SK-N-SH (cell line): ENCODE measurements around the gene EYA2. TPM values are rescaled to one million over a fixed set of nuclear protein-coding genes. Genes with fewer than 3 reads are reported as not detected.

ENCODE experiments used
- CTCF ChIA-PET: fragments of 300-600, 350-600 bp; formaldehyde crosslinking; extraction: SDS; loops from one replicate; lab custom pipeline; 2021; lab: Yijun Ruan, JAX
- POLR2A ChIA-PET: fragments of 350-600 bp; sonication (Branson Sonifier 250); formaldehyde crosslinking; extraction: SDS; loops from one replicate; lab custom pipeline; 2020; ENCODE audit warnings: antibody characterized with exemption, inconsistent platforms; lab: Yijun Ruan, JAX
- DNase-seq: peaks from one replicate; pipeline ENCODE4 v3.0.0; 2012
- H2AFZ ChIP-seq: fragments of 200-600 bp; sonication (generic); 2 replicates; pipeline ENCODE4 v1.8.1; 2016; ENCODE audit warnings: antibody characterized with exemption, mild to moderate bottlenecking, low read depth
- H3F3A ChIP-seq: fragments of 200-600 bp; sonication (generic); replicated peaks from 2 replicates; pipeline ENCODE3; 2016; ENCODE audit warnings: antibody characterized with exemption, mild to moderate bottlenecking; ENCODE audit not compliant: insufficient read depth
- H3K27ac ChIP-seq, 2 experiments: fragments of 200-500 bp in 1 of 2; fragments of 200-600 bp in 1 of 2; sonication (Bioruptor generic) in 1 of 2; sonication (generic), shearing (Covaris generic) in 1 of 2; 2 replicates each; pipeline versions ENCODE4 v1.5.1 to v1.6.1; 2014 to 2016; ENCODE audit warnings: low read depth in 2 of 2, inconsistent platforms in 1 of 2, low read length in 1 of 2, mild to moderate bottlenecking in 1 of 2, mixed read lengths in 1 of 2
- H3K27me3 ChIP-seq: fragments of 200-600 bp; sonication (generic), shearing (Covaris generic); 2 replicates; pipeline ENCODE4 v1.6.1; 2016; ENCODE audit warnings: mixed run types; ENCODE audit not compliant: insufficient read depth
- H3K36me3 ChIP-seq, 2 experiments: fragments of 200-500 bp in 1 of 2; fragments of 200-600 bp in 1 of 2; sonication (Bioruptor generic) in 1 of 2; sonication (generic) in 1 of 2; replicated peaks in 1 of 2; 2 replicates each; pipeline versions ENCODE3 to v1.5.1; 2014 to 2016; ENCODE audit warnings: low read length in 1 of 2, mild to moderate bottlenecking in 1 of 2; ENCODE audit not compliant: insufficient read depth in 2 of 2, control insufficient read depth in 1 of 2
- H3K4me1 ChIP-seq, 2 experiments: fragments of 200-500 bp in 1 of 2; fragments of 200-600 bp in 1 of 2; sonication (Bioruptor generic) in 1 of 2; sonication (generic), shearing (Covaris generic) in 1 of 2; 2 replicates each; pipeline versions ENCODE4 v1.5.1 to v1.6.1; 2014 to 2016; ENCODE audit warnings: low read depth in 1 of 2, low read length in 1 of 2, mixed run types in 1 of 2; ENCODE audit not compliant: insufficient read depth in 2 of 2, control insufficient read depth in 1 of 2
- H3K4me2 ChIP-seq: fragments of 200-600 bp; sonication (generic), shearing (Covaris generic); 2 replicates; pipeline ENCODE4 v1.6.1; 2017; ENCODE audit warnings: mixed run types
- H3K4me3 ChIP-seq, 2 experiments: fragments of 200-500 bp in 1 of 2; fragments of 200-600 bp in 1 of 2; sonication (Bioruptor generic) in 1 of 2; sonication (generic), shearing (Covaris generic) in 1 of 2; 2 replicates each; pipeline versions ENCODE4 v1.5.1 to v1.8.1; 2014 to 2016; ENCODE audit warnings: low read depth in 2 of 2, inconsistent platforms in 1 of 2, low read length in 1 of 2, mild to moderate bottlenecking in 1 of 2, mixed read lengths in 1 of 2, moderate library complexity in 1 of 2
- H3K79me2 ChIP-seq: fragments of 200-600 bp; sonication (generic); 2 replicates; pipeline ENCODE4 v1.8.1; 2017; ENCODE audit warnings: mild to moderate bottlenecking; ENCODE audit not compliant: insufficient read depth
- H3K9ac ChIP-seq: fragments of 200-600 bp; sonication (generic); 2 replicates; pipeline ENCODE4 v1.6.1; 2017; ENCODE audit warnings: mixed run types
- H3K9me2 ChIP-seq: fragments of 200-600 bp; sonication (generic); 2 replicates; pipeline ENCODE4 v1.6.1; 2017; ENCODE audit warnings: mixed run types
- H3K9me3 ChIP-seq: fragments of 200-600 bp; sonication (generic); 2 replicates; pipeline ENCODE4 v1.6.1; 2017; ENCODE audit warnings: mixed run types, mild to moderate bottlenecking, moderate library complexity
- H4K20me1 ChIP-seq: fragments of 200-600 bp; sonication (generic); 2 replicates; pipeline ENCODE4 v1.6.1; 2017; ENCODE audit warnings: mild to moderate bottlenecking, mixed run types; ENCODE audit not compliant: insufficient read depth
- CHD2 ChIP-seq: fragments of 150-350 bp; IDR thresholded peaks from 2 replicates; pipeline ENCODE4 v1.6.1; 2018; ENCODE audit warnings: low read length; ENCODE audit not compliant: partially characterized antibody
- EP300 ChIP-seq, 2 experiments: IDR thresholded peaks; 2 replicates each; pipeline versions ENCODE4 v1.4.0 to v1.6.1; 2012; ENCODE audit warnings: borderline replicate concordance in 1 of 2, low read depth in 1 of 2, low read length in 1 of 2
- EZH2phosphoT487 ChIP-seq: fragments of 200-600 bp; sonication (generic); IDR thresholded peaks from 2 replicates; pipeline ENCODE4 v1.6.1; 2017; ENCODE audit warnings: low read depth, mixed run types, mild to moderate bottlenecking, antibody characterized with exemption, moderate library complexity, borderline replicate concordance
- FOSL2 ChIP-seq: IDR thresholded peaks from 2 replicates; pipeline ENCODE4 v1.4.0; 2012; ENCODE audit warnings: low read depth, mild to moderate bottlenecking, moderate library complexity, borderline replicate concordance
- FOXJ3 ChIP-seq: sonication (generic); formaldehyde crosslinking; IDR thresholded peaks from 2 replicates; pipeline ENCODE4 v1.5.1; 2020; ENCODE audit warnings: mild to moderate bottlenecking, missing genetic modification reagents
- FOXM1 ChIP-seq: IDR thresholded peaks from 2 replicates; pipeline ENCODE4 v1.4.0; 2012; ENCODE audit warnings: low read depth, mild to moderate bottlenecking
- GABPA ChIP-seq: IDR thresholded peaks from 2 replicates; pipeline ENCODE4 v1.4.0; 2012; ENCODE audit warnings: low read depth, mild to moderate bottlenecking
- GATA2 ChIP-seq: sonication (generic); formaldehyde crosslinking; IDR thresholded peaks from 2 replicates; pipeline ENCODE4 v1.5.0; 2020; ENCODE audit warnings: mild to moderate bottlenecking, missing genetic modification reagents
- JUND ChIP-seq: IDR thresholded peaks from 2 replicates; pipeline ENCODE4 v1.4.0; 2012
- MEF2A ChIP-seq: IDR thresholded peaks from 2 replicates; pipeline ENCODE4 v1.4.0; 2012; ENCODE audit warnings: low read depth, borderline replicate concordance
- MXI1 ChIP-seq: IDR thresholded peaks from 2 replicates; pipeline ENCODE4 v1.6.1; 2012; ENCODE audit warnings: mild to moderate bottlenecking, low read depth, low read length, improper control_type of control experiment
- POLR2AphosphoS5 ChIP-seq: IDR thresholded peaks from 2 replicates; pipeline ENCODE4 v1.6.1; 2012; ENCODE audit warnings: low read depth, low read length
- RAD21 ChIP-seq: IDR thresholded peaks from 2 replicates; pipeline ENCODE4 v1.6.1; 2012; ENCODE audit warnings: mild to moderate bottlenecking, low read length
- RCOR1 ChIP-seq: fragments of 150-350 bp; IDR thresholded peaks from 2 replicates; pipeline ENCODE4 v1.6.1; 2017; ENCODE audit warnings: antibody characterized with exemption, low read length
- REST ChIP-seq: IDR thresholded peaks from 2 replicates; pipeline ENCODE4 v1.6.1; 2012; ENCODE audit warnings: mild to moderate bottlenecking, low read depth, low read length, moderate library complexity
- RFX5 ChIP-seq: IDR thresholded peaks from 2 replicates; pipeline ENCODE4 v1.6.1; 2012; ENCODE audit warnings: mild to moderate bottlenecking, improper control_type of control experiment, low read length
- RXRA ChIP-seq: IDR thresholded peaks from 2 replicates; pipeline ENCODE4 v1.4.0; 2012; ENCODE audit warnings: low read depth, mild to moderate bottlenecking, borderline replicate concordance
- TCF12 ChIP-seq: IDR thresholded peaks from 2 replicates; pipeline ENCODE4 v1.4.0; 2012
- TEAD4 ChIP-seq: IDR thresholded peaks from 2 replicates; pipeline ENCODE4 v1.4.0; 2012; ENCODE audit warnings: mild to moderate bottlenecking, borderline replicate concordance; ENCODE audit not compliant: insufficient read depth
- YY1 ChIP-seq: IDR thresholded peaks from 2 replicates; pipeline ENCODE4 v1.4.0; 2012; ENCODE audit warnings: low read depth, mild to moderate bottlenecking
- WGBS: methylation state at CpG from one replicate; pipeline ENCODE4 v1.1.6; 2017; ENCODE audit warnings: low lambda C conversion rate; 5-methylcytosine and 5-hydroxymethylcytosine counted together
- polyA plus RNA-seq, 3 experiments: library from polyadenylated mRNA; depleted of rRNA; stranded (reverse); fragments of >200 nt; gene quantifications; 2 replicates each; pipeline ENCODE4 v1.2.3, GENCODE V29; 2012
- TF ChIP-seq, protein P1 (sequence below): IDR thresholded peaks from 2 replicates; pipeline ENCODE4 v1.4.0; 2012; ENCODE audit warnings: low read depth
- TF ChIP-seq, protein P2 (sequence below): IDR thresholded peaks from 2 replicates; pipeline ENCODE4 v1.4.0; 2012; ENCODE audit warnings: low read depth, borderline replicate concordance
- TF ChIP-seq, protein P3 (sequence below): IDR thresholded peaks from 2 replicates; pipeline ENCODE4; 2012

The EYA2 gene
- polyA plus RNA-seq, 1 of the 3 experiments (the other 2 are of a cell fraction), result 0.05 TPM

- WGBS, result 32% methylated on average over 4 of the region's 4 CpGs
- H3K79me2 ChIP-seq, result no peaks in the 10 kb centered on the region
- no peak overlapping the region for H3K9ac ChIP-seq
- no peaks in the 10 kb centered on the region for H3K9me2 ChIP-seq
- no peaks in the 10 kb centered on the region for H3K36me3 ChIP-seq
- no peaks in the 10 kb centered on the region for H3K9me3 ChIP-seq
- no peaks in the 10 kb centered on the region for H4K20me1 ChIP-seq
- no peak for DNase-seq
- no peak overlapping the region for H3K4me3 ChIP-seq
- POLR2A ChIA-PET, result no interaction called here
- no peaks in the 10 kb centered on the region for H3F3A ChIP-seq
- no peak overlapping the region for H3K27ac ChIP-seq
- no peak overlapping the region for H2AFZ ChIP-seq
- H3K4me2 ChIP-seq, result no peak overlapping the region
- H3K27me3 ChIP-seq, result no peaks in the 10 kb centered on the region; the same call in 1 of the 2 replicates
- H3K4me1 ChIP-seq, result peaks cover 0 to 4% of the 10 kb centered on the region in 2 experiments; a peak in 1 of 4 replicates
- CTCF ChIA-PET, result no interaction called here
- TF ChIP-seq, protein P1, sequence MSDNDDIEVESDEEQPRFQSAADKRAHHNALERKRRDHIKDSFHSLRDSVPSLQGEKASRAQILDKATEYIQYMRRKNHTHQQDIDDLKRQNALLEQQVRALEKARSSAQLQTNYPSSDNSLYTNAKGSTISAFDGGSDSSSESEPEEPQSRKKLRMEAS, result no peak
- TF ChIP-seq, protein P2, sequence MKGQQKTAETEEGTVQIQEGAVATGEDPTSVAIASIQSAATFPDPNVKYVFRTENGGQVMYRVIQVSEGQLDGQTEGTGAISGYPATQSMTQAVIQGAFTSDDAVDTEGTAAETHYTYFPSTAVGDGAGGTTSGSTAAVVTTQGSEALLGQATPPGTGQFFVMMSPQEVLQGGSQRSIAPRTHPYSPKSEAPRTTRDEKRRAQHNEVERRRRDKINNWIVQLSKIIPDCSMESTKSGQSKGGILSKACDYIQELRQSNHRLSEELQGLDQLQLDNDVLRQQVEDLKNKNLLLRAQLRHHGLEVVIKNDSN, result no peak
- no peak for TF ChIP-seq POLR2AphosphoS5
- TF ChIP-seq TEAD4, result no peak
- TF ChIP-seq, protein P3, sequence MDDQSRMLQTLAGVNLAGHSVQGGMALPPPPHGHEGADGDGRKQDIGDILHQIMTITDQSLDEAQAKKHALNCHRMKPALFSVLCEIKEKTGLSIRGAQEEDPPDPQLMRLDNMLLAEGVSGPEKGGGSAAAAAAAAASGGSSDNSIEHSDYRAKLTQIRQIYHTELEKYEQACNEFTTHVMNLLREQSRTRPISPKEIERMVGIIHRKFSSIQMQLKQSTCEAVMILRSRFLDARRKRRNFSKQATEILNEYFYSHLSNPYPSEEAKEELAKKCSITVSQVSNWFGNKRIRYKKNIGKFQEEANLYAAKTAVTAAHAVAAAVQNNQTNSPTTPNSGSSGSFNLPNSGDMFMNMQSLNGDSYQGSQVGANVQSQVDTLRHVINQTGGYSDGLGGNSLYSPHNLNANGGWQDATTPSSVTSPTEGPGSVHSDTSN, result no peak
- TF ChIP-seq FOSL2, result no peak
- no peak for TF ChIP-seq YY1
- TF ChIP-seq GATA2 (CRISPR knock-in tag), result no peak
- no peak for TF ChIP-seq RCOR1
- no peak for TF ChIP-seq MEF2A
- TF ChIP-seq FOXM1, result no peak
- no peak for TF ChIP-seq RFX5
- TF ChIP-seq EP300 (IDR thresholded peaks at IDR 0.05; ENCODE audit: borderline replicate concordance in 1 of 2, low read depth in 1 of 2, low read length in 1 of 2), result no peak
- TF ChIP-seq FOXJ3 (CRISPR knock-in tag), result no peak
- TF ChIP-seq EZH2phosphoT487, result no peak
- TF ChIP-seq RAD21, result no peak
- no peak for TF ChIP-seq CHD2
These were observed 164.9 kb downstream of the EYA2 start for GRCh38 chr20:47059536-47059935.

DNA sequence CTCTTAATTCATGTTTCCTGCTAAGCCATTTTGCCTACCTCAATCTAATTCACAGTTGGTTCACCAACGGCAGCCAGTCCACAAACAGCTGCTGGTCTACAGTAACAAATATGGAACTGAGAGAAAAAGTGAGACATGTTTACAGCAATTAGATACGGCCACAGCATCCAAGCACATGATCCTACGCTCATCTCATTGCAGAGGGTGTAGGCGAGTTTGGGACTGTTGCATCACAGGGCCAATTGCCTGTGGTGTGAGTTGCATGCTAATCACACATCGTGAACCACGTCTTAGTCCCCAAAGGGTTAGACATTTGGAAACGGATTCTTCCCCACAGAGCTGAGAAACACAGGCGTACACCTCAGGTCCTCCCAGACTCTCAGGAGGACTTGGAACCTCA is 166.9 kb downstream of the EYA2 start:
- no peak overlapping the region for H3K4me3 ChIP-seq
- H4K20me1 ChIP-seq, result no peaks in the 10 kb centered on the region
- H3K9ac ChIP-seq, result no peak overlapping the region
- H3K4me2 ChIP-seq, result no peak overlapping the region
- H3K9me2 ChIP-seq, result no peaks in the 10 kb centered on the region
- no peak overlapping the region for H2AFZ ChIP-seq
- H3F3A ChIP-seq, result no peaks in the 10 kb centered on the region
- H3K79me2 ChIP-seq, result no peaks in the 10 kb centered on the region
- ChIA-PET CTCF (no interaction called here), POLR2A (no interaction called here)
- no peak overlapping the region for H3K27ac ChIP-seq
- WGBS, result 66% methylated on average over 6 of the region's 8 CpGs
- no peak for DNase-seq
- H3K9me3 ChIP-seq, result no peaks in the 10 kb centered on the region
- no peaks in the 10 kb centered on the region for H3K36me3 ChIP-seq
- H3K4me1 ChIP-seq, result no peaks in the 10 kb centered on the region; a peak in 1 of 4 replicates
- no peaks in the 10 kb centered on the region; the same call in 1 of the 2 replicates for H3K27me3 ChIP-seq
- TF ChIP-seq YY1 (no peak), JUND (no peak), GATA2 (CRISPR knock-in tag) (no peak), MXI1 (no peak), RXRA (no peak), TCF12 (no peak), MEF2A (no peak), POLR2AphosphoS5 (no peak), GABPA (no peak), REST (no peak)
- TF ChIP-seq, protein P2, result no peak
- TF ChIP-seq, protein P1, result no peak
